Mesenchymal stem cell (in vitro differentiated cells and primary cell): Measurements from ENCODE around the gene QSER1.
A peak's percentile ranks its signal among the peaks of the same experiment; 100 is the strongest.
"Not testable (repeated sequence)": the region's sequence is repeated elsewhere in the genome, so short reads cannot be mapped to it uniquely, and the experiment has no call there.

Experiments
- DNase-seq: peaks from one replicate; pipeline ENCODE4 v3.0.0-alpha.2; 2013
- H2AFZ ChIP-seq: one replicate; pipeline ENCODE4 v1.6.1; 2013; ENCODE audit warnings: low read depth, mild to moderate bottlenecking, control low read depth, inconsistent platforms, low read length, moderate library complexity
- H2AK5ac ChIP-seq: 2 replicates; pipeline ENCODE4 v1.6.1; 2013; ENCODE audit warnings: low read length, moderate library complexity, mild to moderate bottlenecking, inconsistent platforms; ENCODE audit not compliant: severe bottlenecking
- H2BK120ac ChIP-seq: one replicate; pipeline ENCODE4 v1.6.1; 2013; ENCODE audit warnings: low read depth, mild to moderate bottlenecking, inconsistent platforms, low read length, moderate library complexity
- H2BK12ac ChIP-seq, 2 experiments: one replicate each; pipeline ENCODE4 v1.6.1; 2013; ENCODE audit warnings: inconsistent platforms in 2 of 2, low read length in 2 of 2, mild to moderate bottlenecking in 2 of 2, moderate library complexity in 2 of 2, control low read depth in 1 of 2
- H2BK15ac ChIP-seq: one replicate; pipeline ENCODE4 v1.6.1; 2013; ENCODE audit warnings: mild to moderate bottlenecking, low read depth, inconsistent platforms; ENCODE audit not compliant: poor library complexity, severe bottlenecking
- H2BK5ac ChIP-seq: 2 replicates; pipeline ENCODE4 v1.6.1; 2013; ENCODE audit warnings: low read depth, mild to moderate bottlenecking, low read length, control low read depth, inconsistent platforms; ENCODE audit not compliant: poor library complexity, severe bottlenecking
- H3K14ac ChIP-seq, 2 experiments: one replicate each; pipeline ENCODE4 v1.6.1; 2013; ENCODE audit warnings: inconsistent platforms in 2 of 2, low read length in 2 of 2, control low read depth in 1 of 2, mild to moderate bottlenecking in 1 of 2, moderate library complexity in 1 of 2
- H3K18ac ChIP-seq, 2 experiments: one replicate each; pipeline ENCODE4 v1.6.1; 2013; ENCODE audit warnings: inconsistent platforms in 2 of 2, low read length in 2 of 2, control low read depth in 1 of 2, low read depth in 1 of 2, mild to moderate bottlenecking in 1 of 2
- H3K23ac ChIP-seq, 2 experiments: one replicate each; pipeline ENCODE4 v1.6.1; 2013; ENCODE audit warnings: inconsistent platforms in 2 of 2, low read length in 2 of 2, mild to moderate bottlenecking in 2 of 2, moderate library complexity in 2 of 2, control low read depth in 1 of 2
- H3K27ac ChIP-seq: 2 replicates; pipeline ENCODE4 v1.5.1; 2013; ENCODE audit warnings: mild to moderate bottlenecking, moderate library complexity, low read length, control low read depth, inconsistent platforms; ENCODE audit not compliant: poor library complexity, severe bottlenecking
- H3K27me3 ChIP-seq, 2 experiments: 2 replicates each; pipeline versions ENCODE4 v1.6.1 to v1.7.0; 2013; ENCODE audit warnings: low read length in 2 of 2, mild to moderate bottlenecking in 2 of 2, moderate library complexity in 2 of 2, control low read depth in 1 of 2, inconsistent platforms in 1 of 2; ENCODE audit not compliant: control insufficient read depth in 1 of 2, insufficient read depth in 1 of 2
- H3K36me3 ChIP-seq, 2 experiments: 2 replicates each; pipeline versions ENCODE4 v1.6.1 to v1.7.0; 2013; ENCODE audit warnings: low read length in 2 of 2, control low read depth in 1 of 2, inconsistent platforms in 1 of 2, low read depth in 1 of 2, mild to moderate bottlenecking in 1 of 2; ENCODE audit not compliant: insufficient read depth in 2 of 2, control insufficient read depth in 1 of 2
- H3K4ac ChIP-seq, 2 experiments: one replicate each; pipeline ENCODE4 v1.6.1; 2013; ENCODE audit warnings: inconsistent platforms in 2 of 2, low read length in 2 of 2, mild to moderate bottlenecking in 2 of 2, moderate library complexity in 2 of 2, control low read depth in 1 of 2, low read depth in 1 of 2
- H3K4me1 ChIP-seq: 2 replicates; pipeline ENCODE4 v1.6.1; 2013; ENCODE audit warnings: low read depth, low read length, control low read depth; ENCODE audit not compliant: control insufficient read depth, insufficient read depth
- H3K4me2 ChIP-seq: 2 replicates; pipeline ENCODE4 v1.6.1; 2013; ENCODE audit warnings: low read length, mild to moderate bottlenecking, inconsistent platforms; ENCODE audit not compliant: poor library complexity, severe bottlenecking
- H3K4me3 ChIP-seq, 2 experiments: 2 replicates each; pipeline versions ENCODE4 v1.5.1 to v1.7.0; 2013; ENCODE audit warnings: low read length in 2 of 2, mild to moderate bottlenecking in 2 of 2, control low read depth in 1 of 2, low read depth in 1 of 2; ENCODE audit not compliant: insufficient read depth in 1 of 2
- H3K79me1 ChIP-seq: replicated peaks from 2 replicates; pipeline ENCODE4 v1.6.1; 2013; ENCODE audit warnings: mild to moderate bottlenecking, control low read depth, low read length, inconsistent platforms; ENCODE audit not compliant: poor library complexity, severe bottlenecking
- H3K9ac ChIP-seq: 2 replicates; pipeline ENCODE4 v1.7.0; 2013; ENCODE audit warnings: mild to moderate bottlenecking, low read length, moderate library complexity
- H3K9me3 ChIP-seq: 2 replicates; pipeline ENCODE4 v1.7.0; 2013; ENCODE audit warnings: mild to moderate bottlenecking, low read length; ENCODE audit not compliant: control insufficient read depth
- H4K8ac ChIP-seq: one replicate; pipeline ENCODE4 v1.6.1; 2013; ENCODE audit warnings: inconsistent platforms, mild to moderate bottlenecking, low read length, moderate library complexity
- H4K91ac ChIP-seq: one replicate; pipeline ENCODE4 v1.6.1; 2013; ENCODE audit warnings: mild to moderate bottlenecking, low read length, inconsistent platforms
- WGBS: methylation state at CpG from one replicate; pipeline ENCODE4 v1.1.7; 2013; ENCODE audit warnings: mixed read lengths; 5-methylcytosine and 5-hydroxymethylcytosine counted together

QSER1 gene

GRCh38 chr11:32884770-32885384 lies 7.7 kb upstream of the QSER1 start:
- H4K8ac ChIP-seq: no peak overlapping the region
- H3K4me3 ChIP-seq: no peak overlapping the region
- H3K9ac ChIP-seq: no peak overlapping the region
- no peak overlapping the region for H2BK15ac ChIP-seq
- no peak overlapping the region for H4K91ac ChIP-seq
- H2BK5ac ChIP-seq: no peak overlapping the region
- no peaks in the 10 kb centered on the region for H3K36me3 ChIP-seq
- H3K27me3 ChIP-seq: peaks cover 4% of the 10 kb centered on the region in 2 experiments
- no peak overlapping the region for H3K27ac ChIP-seq
- H2BK12ac ChIP-seq: no peak overlapping the region
- H2AK5ac ChIP-seq: no peak overlapping the region
- no peak overlapping the region for H3K4ac ChIP-seq
- H3K23ac ChIP-seq: peak overlapping the region in 1 of 2 experiments; percentile 9
- peak; percentile 28 for DNase-seq
- H3K4me1 ChIP-seq: peaks cover 6% of the 10 kb centered on the region
- WGBS: 83% methylated on average over 3 of the region's 3 CpGs
- no peaks in the 10 kb centered on the region for H3K9me3 ChIP-seq
- H3K18ac ChIP-seq: no peak overlapping the region
- H3K4me2 ChIP-seq: no peak overlapping the region
- H2AFZ ChIP-seq: no peak overlapping the region
- H3K14ac ChIP-seq: no peak overlapping the region
- no peaks in the 10 kb centered on the region for H3K79me1 ChIP-seq
- H2BK120ac ChIP-seq: no peak overlapping the region

- H3K14ac ChIP-seq: no peak overlapping the region
- H3K4me3 ChIP-seq: no peak overlapping the region
- no peak overlapping the region for H2BK12ac ChIP-seq
- no peak overlapping the region for H2AK5ac ChIP-seq
- H3K9ac ChIP-seq: no peak overlapping the region
- no peak overlapping the region for H3K18ac ChIP-seq
- no peak for DNase-seq
- WGBS: 68% methylated on average over 7 of the region's 9 CpGs
- peaks cover 4% of the 10 kb centered on the region in 2 experiments for H3K27me3 ChIP-seq
- no peak overlapping the region for H3K27ac ChIP-seq
- H3K36me3 ChIP-seq: no peaks in the 10 kb centered on the region
- H3K9me3 ChIP-seq: no peaks in the 10 kb centered on the region
- no peak overlapping the region for H2AFZ ChIP-seq
- no peak overlapping the region for H3K4me2 ChIP-seq
- H2BK5ac ChIP-seq: no peak overlapping the region
- H2BK15ac ChIP-seq: no peak overlapping the region
- no peak overlapping the region for H4K91ac ChIP-seq
- H2BK120ac ChIP-seq: no peak overlapping the region
- no peak overlapping the region for H3K4ac ChIP-seq
- H3K79me1 ChIP-seq: no peaks in the 10 kb centered on the region
- no peak overlapping the region for H4K8ac ChIP-seq
- H3K23ac ChIP-seq: no peak overlapping the region
- peaks cover 6% of the 10 kb centered on the region for H3K4me1 ChIP-seq
Observed at GRCh38 chr11:32885556-32885955, 7.1 kb upstream of the QSER1 start.

- H3K4me3 ChIP-seq: no peak overlapping the region
- WGBS: 89% methylated on average over 1 of the region's 3 CpGs
- H2BK120ac ChIP-seq: no peak overlapping the region
- H2AFZ ChIP-seq: no peak overlapping the region
- H3K23ac ChIP-seq: no peak overlapping the region
- H3K18ac ChIP-seq: no peak overlapping the region
- H4K8ac ChIP-seq: no peak overlapping the region
- H3K14ac ChIP-seq: no peak overlapping the region
- H3K4me1 ChIP-seq: peaks cover 6% of the 10 kb centered on the region
- no peak overlapping the region for H3K9ac ChIP-seq
- no peaks in the 10 kb centered on the region for H3K79me1 ChIP-seq
- no peak overlapping the region for H2BK12ac ChIP-seq
- no peak for DNase-seq
- no peak overlapping the region for H4K91ac ChIP-seq
- H3K9me3 ChIP-seq: no peaks in the 10 kb centered on the region
- peaks cover 4% of the 10 kb centered on the region in 2 experiments for H3K27me3 ChIP-seq
- H3K4me2 ChIP-seq: no peak overlapping the region
- no peak overlapping the region for H2BK15ac ChIP-seq
- no peak overlapping the region for H3K4ac ChIP-seq
- H3K36me3 ChIP-seq: no peaks in the 10 kb centered on the region
- H2AK5ac ChIP-seq: no peak overlapping the region
- H2BK5ac ChIP-seq: no peak overlapping the region
- no peak overlapping the region for H3K27ac ChIP-seq
Observed at GRCh38 chr11:32886180-32886579, 6.4 kb upstream of the QSER1 start.

- not testable (repeated sequence) for H3K79me1 ChIP-seq, H3K27me3 ChIP-seq, H2BK12ac ChIP-seq, H3K9ac ChIP-seq, H3K27ac ChIP-seq, H3K18ac ChIP-seq, H2BK5ac ChIP-seq, H3K4me2 ChIP-seq, H3K9me3 ChIP-seq, H2AK5ac ChIP-seq, H2AFZ ChIP-seq, H2BK15ac ChIP-seq, H4K91ac ChIP-seq, H3K4me1 ChIP-seq, DNase-seq, H2BK120ac ChIP-seq, H4K8ac ChIP-seq, H3K14ac ChIP-seq, H3K4me3 ChIP-seq, H3K36me3 ChIP-seq, H3K4ac ChIP-seq, H3K23ac ChIP-seq
- WGBS: 97% methylated on average over 20 of the region's 20 CpGs
Observed at GRCh38 chr11:32887707-32888383, 4.8 kb upstream of the QSER1 start.
